SK-N-SH (cell line): ENCODE measurements around the gene GULP1. TPM values are rescaled to one million over a fixed set of nuclear protein-coding genes. Genes with fewer than 3 reads are reported as not detected.

ENCODE experiments used
- CTCF ChIA-PET: fragments of 300-600, 350-600 bp; formaldehyde crosslinking; extraction: SDS; loops from one replicate; lab custom pipeline; 2021; lab: Yijun Ruan, JAX
- POLR2A ChIA-PET: fragments of 350-600 bp; sonication (Branson Sonifier 250); formaldehyde crosslinking; extraction: SDS; loops from one replicate; lab custom pipeline; 2020; ENCODE audit warnings: antibody characterized with exemption, inconsistent platforms; lab: Yijun Ruan, JAX
- DNase-seq: peaks from one replicate; pipeline ENCODE4 v3.0.0; 2012
- H2AFZ ChIP-seq: fragments of 200-600 bp; sonication (generic); 2 replicates; pipeline ENCODE4 v1.8.1; 2016; ENCODE audit warnings: antibody characterized with exemption, mild to moderate bottlenecking, low read depth
- H3F3A ChIP-seq: fragments of 200-600 bp; sonication (generic); replicated peaks from 2 replicates; pipeline ENCODE3; 2016; ENCODE audit warnings: antibody characterized with exemption, mild to moderate bottlenecking; ENCODE audit not compliant: insufficient read depth
- H3K27ac ChIP-seq, 2 experiments: fragments of 200-500 bp in 1 of 2; fragments of 200-600 bp in 1 of 2; sonication (Bioruptor generic) in 1 of 2; sonication (generic), shearing (Covaris generic) in 1 of 2; 2 replicates each; pipeline versions ENCODE4 v1.5.1 to v1.6.1; 2014 to 2016; ENCODE audit warnings: low read depth in 2 of 2, inconsistent platforms in 1 of 2, low read length in 1 of 2, mild to moderate bottlenecking in 1 of 2, mixed read lengths in 1 of 2
- H3K27me3 ChIP-seq: fragments of 200-600 bp; sonication (generic), shearing (Covaris generic); 2 replicates; pipeline ENCODE4 v1.6.1; 2016; ENCODE audit warnings: mixed run types; ENCODE audit not compliant: insufficient read depth
- H3K36me3 ChIP-seq, 2 experiments: fragments of 200-500 bp in 1 of 2; fragments of 200-600 bp in 1 of 2; sonication (Bioruptor generic) in 1 of 2; sonication (generic) in 1 of 2; replicated peaks in 1 of 2; 2 replicates each; pipeline versions ENCODE3 to v1.5.1; 2014 to 2016; ENCODE audit warnings: low read length in 1 of 2, mild to moderate bottlenecking in 1 of 2; ENCODE audit not compliant: insufficient read depth in 2 of 2, control insufficient read depth in 1 of 2
- H3K4me1 ChIP-seq, 2 experiments: fragments of 200-500 bp in 1 of 2; fragments of 200-600 bp in 1 of 2; sonication (Bioruptor generic) in 1 of 2; sonication (generic), shearing (Covaris generic) in 1 of 2; 2 replicates each; pipeline versions ENCODE4 v1.5.1 to v1.6.1; 2014 to 2016; ENCODE audit warnings: low read depth in 1 of 2, low read length in 1 of 2, mixed run types in 1 of 2; ENCODE audit not compliant: insufficient read depth in 2 of 2, control insufficient read depth in 1 of 2
- H3K4me2 ChIP-seq: fragments of 200-600 bp; sonication (generic), shearing (Covaris generic); 2 replicates; pipeline ENCODE4 v1.6.1; 2017; ENCODE audit warnings: mixed run types
- H3K4me3 ChIP-seq, 2 experiments: fragments of 200-500 bp in 1 of 2; fragments of 200-600 bp in 1 of 2; sonication (Bioruptor generic) in 1 of 2; sonication (generic), shearing (Covaris generic) in 1 of 2; 2 replicates each; pipeline versions ENCODE4 v1.5.1 to v1.8.1; 2014 to 2016; ENCODE audit warnings: low read depth in 2 of 2, inconsistent platforms in 1 of 2, low read length in 1 of 2, mild to moderate bottlenecking in 1 of 2, mixed read lengths in 1 of 2, moderate library complexity in 1 of 2
- H3K79me2 ChIP-seq: fragments of 200-600 bp; sonication (generic); 2 replicates; pipeline ENCODE4 v1.8.1; 2017; ENCODE audit warnings: mild to moderate bottlenecking; ENCODE audit not compliant: insufficient read depth
- H3K9ac ChIP-seq: fragments of 200-600 bp; sonication (generic); 2 replicates; pipeline ENCODE4 v1.6.1; 2017; ENCODE audit warnings: mixed run types
- H3K9me2 ChIP-seq: fragments of 200-600 bp; sonication (generic); 2 replicates; pipeline ENCODE4 v1.6.1; 2017; ENCODE audit warnings: mixed run types
- H3K9me3 ChIP-seq: fragments of 200-600 bp; sonication (generic); 2 replicates; pipeline ENCODE4 v1.6.1; 2017; ENCODE audit warnings: mixed run types, mild to moderate bottlenecking, moderate library complexity
- H4K20me1 ChIP-seq: fragments of 200-600 bp; sonication (generic); 2 replicates; pipeline ENCODE4 v1.6.1; 2017; ENCODE audit warnings: mild to moderate bottlenecking, mixed run types; ENCODE audit not compliant: insufficient read depth
- CHD2 ChIP-seq: fragments of 150-350 bp; IDR thresholded peaks from 2 replicates; pipeline ENCODE4 v1.6.1; 2018; ENCODE audit warnings: low read length; ENCODE audit not compliant: partially characterized antibody
- ELF1 ChIP-seq: IDR thresholded peaks from 2 replicates; pipeline ENCODE4 v1.4.0; 2012
- FOXJ3 ChIP-seq: sonication (generic); formaldehyde crosslinking; IDR thresholded peaks from 2 replicates; pipeline ENCODE4 v1.5.1; 2020; ENCODE audit warnings: mild to moderate bottlenecking, missing genetic modification reagents
- GABPA ChIP-seq: IDR thresholded peaks from 2 replicates; pipeline ENCODE4 v1.4.0; 2012; ENCODE audit warnings: low read depth, mild to moderate bottlenecking
- GATA2 ChIP-seq: sonication (generic); formaldehyde crosslinking; IDR thresholded peaks from 2 replicates; pipeline ENCODE4 v1.5.0; 2020; ENCODE audit warnings: mild to moderate bottlenecking, missing genetic modification reagents
- JUND ChIP-seq: IDR thresholded peaks from 2 replicates; pipeline ENCODE4 v1.4.0; 2012
- MAX ChIP-seq: IDR thresholded peaks from 2 replicates; pipeline ENCODE4 v1.4.0; 2012; ENCODE audit warnings: low read depth
- NFIC ChIP-seq: IDR thresholded peaks from 2 replicates; pipeline ENCODE4 v1.4.0; 2012; ENCODE audit warnings: borderline replicate concordance
- NRF1 ChIP-seq: IDR thresholded peaks from 2 replicates; pipeline ENCODE4 v1.6.1; 2012; ENCODE audit warnings: low read depth, mild to moderate bottlenecking, low read length
- POLR2AphosphoS5 ChIP-seq: IDR thresholded peaks from 2 replicates; pipeline ENCODE4 v1.6.1; 2012; ENCODE audit warnings: low read depth, low read length
- RAD21 ChIP-seq: IDR thresholded peaks from 2 replicates; pipeline ENCODE4 v1.6.1; 2012; ENCODE audit warnings: mild to moderate bottlenecking, low read length
- RXRA ChIP-seq: IDR thresholded peaks from 2 replicates; pipeline ENCODE4 v1.4.0; 2012; ENCODE audit warnings: low read depth, mild to moderate bottlenecking, borderline replicate concordance
- SIN3A ChIP-seq: IDR thresholded peaks from 2 replicates; pipeline ENCODE4 v1.6.1; 2012; ENCODE audit warnings: low read depth, mild to moderate bottlenecking, low read length, moderate library complexity, borderline replicate concordance
- TAF1 ChIP-seq: IDR thresholded peaks from 2 replicates; pipeline ENCODE4 v1.6.1; 2012; ENCODE audit warnings: low read depth, mild to moderate bottlenecking, low read length, moderate library complexity, borderline replicate concordance
- TEAD4 ChIP-seq: IDR thresholded peaks from 2 replicates; pipeline ENCODE4 v1.4.0; 2012; ENCODE audit warnings: mild to moderate bottlenecking, borderline replicate concordance; ENCODE audit not compliant: insufficient read depth
- YY1 ChIP-seq: IDR thresholded peaks from 2 replicates; pipeline ENCODE4 v1.4.0; 2012; ENCODE audit warnings: low read depth, mild to moderate bottlenecking
- ZBTB33 ChIP-seq: IDR thresholded peaks from 2 replicates; pipeline ENCODE4 v1.4.0; 2012; ENCODE audit warnings: low read depth, borderline replicate concordance
- WGBS: methylation state at CpG from one replicate; pipeline ENCODE4 v1.1.6; 2017; ENCODE audit warnings: low lambda C conversion rate; 5-methylcytosine and 5-hydroxymethylcytosine counted together
- polyA plus RNA-seq, 3 experiments: library from polyadenylated mRNA; depleted of rRNA; stranded (reverse); fragments of >200 nt; gene quantifications; 2 replicates each; pipeline ENCODE4 v1.2.3, GENCODE V29; 2012
- TF ChIP-seq, protein P1 (sequence below): fragments of 150-350 bp; IDR thresholded peaks from 2 replicates; pipeline ENCODE4 v1.6.1; 2017; ENCODE audit warnings: antibody characterized with exemption, low read length, low read depth, borderline replicate concordance
- TF ChIP-seq, protein P2 (sequence below): fragments of 150-350 bp; IDR thresholded peaks from 2 replicates; pipeline ENCODE4 v1.6.1; 2016; ENCODE audit warnings: mild to moderate bottlenecking, low read depth, low read length

The GULP1 gene
- polyA plus RNA-seq, 1 of the 3 experiments (the other 2 are of a cell fraction), result 33.8 TPM

DNA sequence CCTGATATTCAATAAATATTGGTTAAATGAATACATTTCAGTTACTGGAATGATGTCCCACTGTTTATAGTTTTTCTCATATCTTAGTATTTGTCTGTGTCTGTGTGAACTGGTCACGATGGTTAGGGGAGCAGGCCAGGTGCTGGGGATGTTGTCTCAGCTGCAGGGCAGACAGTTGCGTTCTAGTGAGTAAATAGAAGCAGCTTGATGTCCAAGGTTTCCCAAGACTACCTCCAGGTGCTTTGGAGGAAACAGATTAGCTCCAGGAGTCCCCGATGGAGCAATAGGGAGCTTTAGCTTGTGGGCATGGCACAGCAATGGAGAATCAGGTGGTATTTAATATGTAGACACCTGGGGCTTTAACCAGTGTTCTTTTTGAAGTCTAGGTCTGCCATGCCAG lies 75.5 kb downstream of the GULP1 start:
- ChIA-PET CTCF (interaction anchor here (0.6 kb wide), 1 partner anchor 8 kb away, joined by 3 read pairs; no protein-coding TSS in a partner anchor), POLR2A (no interaction called here)
- peaks cover 5% of the 10 kb centered on the region; the same call in 1 of the 2 replicates for H4K20me1 ChIP-seq
- WGBS, result 68% methylated on average over 3 of the region's 3 CpGs
- no peak overlapping the region for H3K9ac ChIP-seq
- H3K9me2 ChIP-seq, result no peaks in the 10 kb centered on the region
- H3K4me3 ChIP-seq, result no peak overlapping the region
- H2AFZ ChIP-seq, result no peak overlapping the region
- no peaks in the 10 kb centered on the region for H3F3A ChIP-seq
- H3K27ac ChIP-seq, result peak overlapping the region in 1 of 2 experiments; percentile 56; a peak in 2 of 4 replicates
- H3K79me2 ChIP-seq, result peaks cover 53% of the 10 kb centered on the region
- no peak for DNase-seq
- H3K9me3 ChIP-seq, result no peaks in the 10 kb centered on the region
- no peak overlapping the region for H3K4me2 ChIP-seq
- peaks cover 0 to 21% of the 10 kb centered on the region in 2 experiments; a peak in 2 of 4 replicates for H3K4me1 ChIP-seq
- no peaks in the 10 kb centered on the region for H3K36me3 ChIP-seq
- H3K27me3 ChIP-seq, result no peaks in the 10 kb centered on the region
- TF ChIP-seq TAF1 (no peak), NRF1 (no peak), MAX (no peak), ZBTB33 (no peak), FOXJ3 (CRISPR knock-in tag) (no peak), CHD2 (no peak), RXRA (no peak), NFIC (no peak), YY1 (no peak), GABPA (no peak), POLR2AphosphoS5 (no peak), SIN3A (no peak), GATA2 (CRISPR knock-in tag) (no peak), RAD21 (no peak), ELF1 (no peak), TEAD4 (no peak), JUND (no peak)
- TF ChIP-seq, protein P1, sequence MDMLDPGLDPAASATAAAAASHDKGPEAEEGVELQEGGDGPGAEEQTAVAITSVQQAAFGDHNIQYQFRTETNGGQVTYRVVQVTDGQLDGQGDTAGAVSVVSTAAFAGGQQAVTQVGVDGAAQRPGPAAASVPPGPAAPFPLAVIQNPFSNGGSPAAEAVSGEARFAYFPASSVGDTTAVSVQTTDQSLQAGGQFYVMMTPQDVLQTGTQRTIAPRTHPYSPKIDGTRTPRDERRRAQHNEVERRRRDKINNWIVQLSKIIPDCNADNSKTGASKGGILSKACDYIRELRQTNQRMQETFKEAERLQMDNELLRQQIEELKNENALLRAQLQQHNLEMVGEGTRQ, result no peak
- TF ChIP-seq, protein P2, sequence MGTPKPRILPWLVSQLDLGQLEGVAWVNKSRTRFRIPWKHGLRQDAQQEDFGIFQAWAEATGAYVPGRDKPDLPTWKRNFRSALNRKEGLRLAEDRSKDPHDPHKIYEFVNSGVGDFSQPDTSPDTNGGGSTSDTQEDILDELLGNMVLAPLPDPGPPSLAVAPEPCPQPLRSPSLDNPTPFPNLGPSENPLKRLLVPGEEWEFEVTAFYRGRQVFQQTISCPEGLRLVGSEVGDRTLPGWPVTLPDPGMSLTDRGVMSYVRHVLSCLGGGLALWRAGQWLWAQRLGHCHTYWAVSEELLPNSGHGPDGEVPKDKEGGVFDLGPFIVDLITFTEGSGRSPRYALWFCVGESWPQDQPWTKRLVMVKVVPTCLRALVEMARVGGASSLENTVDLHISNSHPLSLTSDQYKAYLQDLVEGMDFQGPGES, result no peak
